Measurements from ENCODE around the gene HEYL.

GRCh38 chr1:39574646-39575045 lies 64.8 kb downstream of the HEYL start:
- TF ChIP-seq POLR2A (IDR thresholded peaks at IDR 0.05) (no peak), CTCF (IDR thresholded peaks at IDR 0.05) (no peak), EP300 (IDR thresholded peaks at IDR 0.05) (no peak)

Data from tibial nerve (tissue), 4 donors.